Measurements from ENCODE around the gene FRMPD3.
"Not testable (repeated sequence)": the region's sequence is repeated elsewhere in the genome, so short reads cannot be mapped to it uniquely, and the experiment has no call there.

Gene FRMPD3

GRCh38 chrX:107465932-107466620 lies 16.6 kb downstream of the FRMPD3 start:
- intact Hi-C loops (cut with DNase I; ENCODE audit: low total_unique reads): no loop called here
- Histone ChIP-seq H3K4me1 (no peaks in the 10 kb centered on the region), H3K27me3 (no peaks in the 10 kb centered on the region), H3K36me3 (no peaks in the 10 kb centered on the region), H3K27ac (no peak overlapping the region), H3K9me3 (no peaks in the 10 kb centered on the region), H3K4me3 (no peak overlapping the region)
- DNase-seq: no peak
- no peak for TF ChIP-seq CTCF (IDR thresholded peaks at IDR 0.05)

GRCh38 chrX:107467271-107467670 lies 17.8 kb downstream of the FRMPD3 start:
- no peak overlapping the region for H3K4me3 ChIP-seq
- TF ChIP-seq CTCF (IDR thresholded peaks at IDR 0.05): no peak
- no peaks in the 10 kb centered on the region for H3K36me3 ChIP-seq
- no peaks in the 10 kb centered on the region for H3K9me3 ChIP-seq
- intact Hi-C loops (cut with DNase I; ENCODE audit: low total_unique reads): no loop called here
- no peak for DNase-seq
- no peaks in the 10 kb centered on the region for H3K4me1 ChIP-seq
- no peaks in the 10 kb centered on the region for H3K27me3 ChIP-seq
- H3K27ac ChIP-seq: no peak overlapping the region

- Histone ChIP-seq H3K27ac (no peak overlapping the region), H3K9me3 (no peaks in the 10 kb centered on the region), H3K27me3 (no peaks in the 10 kb centered on the region), H3K4me1 (no peaks in the 10 kb centered on the region), H3K36me3 (no peaks in the 10 kb centered on the region), H3K4me3 (no peak overlapping the region)
- intact Hi-C loops (cut with DNase I; ENCODE audit: low total_unique reads): no loop called here
- no peak for DNase-seq
- no peak for TF ChIP-seq CTCF (IDR thresholded peaks at IDR 0.05)
Observed at GRCh38 chrX:107470198-107470597, 20.7 kb downstream of the FRMPD3 start.

- no peak for DNase-seq
- intact Hi-C loops (cut with DNase I; ENCODE audit: low total_unique reads): no loop called here
- H3K4me3 ChIP-seq: no peak overlapping the region
- no peaks in the 10 kb centered on the region for H3K4me1 ChIP-seq
- H3K27me3 ChIP-seq: no peaks in the 10 kb centered on the region
- no peaks in the 10 kb centered on the region for H3K9me3 ChIP-seq
- H3K27ac ChIP-seq: no peak overlapping the region
- TF ChIP-seq CTCF (IDR thresholded peaks at IDR 0.05): no peak
- no peaks in the 10 kb centered on the region for H3K36me3 ChIP-seq
Observed at GRCh38 chrX:107470971-107471370, 21.5 kb downstream of the FRMPD3 start.

- H3K36me3 ChIP-seq; DNase-seq; H3K4me3 ChIP-seq; H3K4me1 ChIP-seq; H3K9me3 ChIP-seq; H3K27ac ChIP-seq; H3K27me3 ChIP-seq; intact Hi-C loops (cut with DNase I; ENCODE audit: low total_unique reads): not testable (repeated sequence)
Observed at GRCh38 chrX:107471420-107471819, 22.0 kb downstream of the FRMPD3 start.

GRCh38 chrX:107477406-107477805 lies 28.0 kb downstream of the FRMPD3 start:
- H3K27me3 ChIP-seq: no peaks in the 10 kb centered on the region
- H3K4me1 ChIP-seq: no peaks in the 10 kb centered on the region
- no peak overlapping the region for H3K4me3 ChIP-seq
- TF ChIP-seq CTCF (IDR thresholded peaks at IDR 0.05): no peak
- intact Hi-C loops (cut with DNase I; ENCODE audit: low total_unique reads): no loop called here
- no peak for DNase-seq
- H3K36me3 ChIP-seq: no peaks in the 10 kb centered on the region
- no peaks in the 10 kb centered on the region for H3K9me3 ChIP-seq
- H3K27ac ChIP-seq: no peak overlapping the region
